ENCODE measurements around the gene UXS1. TPM values are rescaled to one million over a fixed set of nuclear protein-coding genes. Genes with fewer than 3 reads are reported as not detected.

The UXS1 gene
- total and polyA plus RNA-seq, 9 of the 15 experiments (the other 6 are each of a cell fraction or from before 2014, with no cell fraction given), result 5.8 to 25.8 (median 15.0) TPM

- peaks cover 4% of the 10 kb centered on the region for H3K9me1 ChIP-seq (ENCODE audit: control insufficient read depth, insufficient read depth, low read length)
- WGBS (ENCODE audit: insufficient coverage, low coverage, missing lambda C conversion rate), result 95% methylated on average over 3 of the region's 3 CpGs
- H3K27me3 ChIP-seq (ENCODE audit: control insufficient read depth in 2 of 2, insufficient read depth in 2 of 2, low read length in 2 of 2), result no peaks in the 10 kb centered on the region
- H3K27ac ChIP-seq (ENCODE audit: extremely low read depth, low read depth, low read length), result no peak overlapping the region
- no TSS peak for BruUV-seq (replicated peaks)
- H3K36me3 ChIP-seq (ENCODE audit: control insufficient read depth, insufficient read depth, low read length), result peaks cover 28% of the 10 kb centered on the region; the same call in 2 of the 3 replicates
- FAIRE-seq, result no peak
- DNase-seq (ENCODE audit: extremely low read depth in 1 of 4, low spot score in 3 of 4), result no peak
- no peaks in the 10 kb centered on the region for H4K20me1 ChIP-seq (replicated peaks; ENCODE audit: control insufficient read depth, insufficient read depth, low read length)
- no peaks in the 10 kb centered on the region; a peak in 1 of 5 replicates for H3K4me1 ChIP-seq (replicated peaks in 1 of 2; ENCODE audit: control insufficient read depth in 2 of 2, insufficient read depth in 2 of 2, low read length in 2 of 2)
- no peak overlapping the region for H2AFZ ChIP-seq (ENCODE audit: low read depth, low read length)
- no peaks in the 10 kb centered on the region; the same call in 2 of the 3 replicates for H3K79me2 ChIP-seq (ENCODE audit: control insufficient read depth, insufficient read depth, low read length)
- H3K4me3 ChIP-seq, result no peak overlapping the region
- no peak overlapping the region for H3K4me2 ChIP-seq (ENCODE audit: insufficient read depth, low read length)
- no peak for ATAC-seq
- ChIA-PET POLR2A (no interaction called here), CTCF (ENCODE audit: low intra/inter-chr PET ratio) (no interaction called here)
- in situ Hi-C loops (cut with MboI), result no loop called here
- TF ChIP-seq CTCFL (IDR thresholded peaks at IDR 0.05; ENCODE audit: borderline replicate concordance, insufficient read depth, low read depth, low read length, poor library complexity, severe bottlenecking) (no peak), EGR1 (conservative IDR thresholded peaks at IDR 0.05) (peak; percentile 58)
- H3K9me3 ChIP-seq (replicated peaks; ENCODE audit: control insufficient read depth, insufficient read depth, low read depth, low read length), result no peaks in the 10 kb centered on the region
- intact Hi-C loops (cut with micrococcal nuclease), result no loop called here
- H3K9ac ChIP-seq (ENCODE audit: insufficient read depth in 1 of 2, low read depth in 2 of 2, low read length in 2 of 2), result no peak overlapping the region
Observed at GRCh38 chr2:106142683-106143082, 51.4 kb downstream of the UXS1 start.

DNA sequence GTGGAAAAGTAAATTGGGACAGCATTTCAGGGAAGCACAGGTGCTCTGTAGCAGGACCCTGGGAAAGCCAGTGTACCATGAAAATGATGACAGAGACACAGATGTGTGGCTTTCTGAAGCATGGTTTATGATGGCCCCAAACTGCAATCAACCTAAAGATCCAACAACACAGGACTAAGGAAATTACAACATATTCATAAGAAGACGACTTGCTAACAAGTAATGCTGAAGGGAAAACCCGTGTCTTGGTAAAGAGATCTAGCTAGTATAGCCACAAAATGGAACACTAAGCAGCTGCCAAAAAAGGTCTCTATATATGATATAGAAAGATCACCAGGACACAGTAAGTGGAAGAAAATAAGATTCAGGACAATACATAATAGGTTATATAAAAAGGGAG lies 53.2 kb downstream of the UXS1 start:
- H4K20me1 ChIP-seq (replicated peaks; ENCODE audit: control insufficient read depth, insufficient read depth, low read length), result no peaks in the 10 kb centered on the region
- H3K27me3 ChIP-seq (ENCODE audit: control insufficient read depth in 2 of 2, insufficient read depth in 2 of 2, low read length in 2 of 2), result no peaks in the 10 kb centered on the region
- ChIA-PET CTCF (ENCODE audit: low intra/inter-chr PET ratio) (no interaction called here), POLR2A (interaction anchor here (1.2 kb wide), 1 partner anchor 9 kb away, joined by 3 read pairs; no protein-coding TSS in a partner anchor)
- ATAC-seq (no peak), DNase-seq (ENCODE audit: extremely low read depth in 1 of 4, low spot score in 3 of 4) (no peak), FAIRE-seq (no peak)
- BruUV-seq (replicated peaks), result no TSS peak
- no peak overlapping the region for H3K4me2 ChIP-seq (ENCODE audit: insufficient read depth, low read length)
- no peak overlapping the region for H3K9ac ChIP-seq (ENCODE audit: insufficient read depth in 1 of 2, low read depth in 2 of 2, low read length in 2 of 2)
- no peaks in the 10 kb centered on the region for H3K9me3 ChIP-seq (replicated peaks; ENCODE audit: control insufficient read depth, insufficient read depth, low read depth, low read length)
- no peaks in the 10 kb centered on the region; a peak in 1 of 5 replicates for H3K4me1 ChIP-seq (replicated peaks in 1 of 2; ENCODE audit: control insufficient read depth in 2 of 2, insufficient read depth in 2 of 2, low read length in 2 of 2)
- H3K79me2 ChIP-seq (ENCODE audit: control insufficient read depth, insufficient read depth, low read length), result no peaks in the 10 kb centered on the region; the same call in 2 of the 3 replicates
- H2AFZ ChIP-seq (ENCODE audit: low read depth, low read length), result no peak overlapping the region
- H3K9me1 ChIP-seq (ENCODE audit: control insufficient read depth, insufficient read depth, low read length), result peaks cover 4% of the 10 kb centered on the region
- intact Hi-C loops (cut with micrococcal nuclease), result no loop called here
- no peak overlapping the region for H3K4me3 ChIP-seq
- in situ Hi-C loops (cut with MboI), result no loop called here
- H3K27ac ChIP-seq (ENCODE audit: extremely low read depth, low read depth, low read length), result no peak overlapping the region
- WGBS (ENCODE audit: insufficient coverage, low coverage, missing lambda C conversion rate), result 88% methylated on average over 2 of the region's 2 CpGs
- H3K36me3 ChIP-seq (ENCODE audit: control insufficient read depth, insufficient read depth, low read length), result peaks cover 25% of the 10 kb centered on the region; the same call in 2 of the 3 replicates
- no peak for TF ChIP-seq CHD1 (IDR thresholded peaks at IDR 0.05; ENCODE audit: low read length)
- no peak for TF ChIP-seq FOXA1 (IDR thresholded peaks at IDR 0.05; ENCODE audit: borderline replicate concordance)
- TF ChIP-seq ZNF717 (CRISPR knock-in tag; IDR thresholded peaks at IDR 0.05), result no peak
- no peak for TF ChIP-seq RREB1 (CRISPR knock-in tag; IDR thresholded peaks at IDR 0.05)
- TF ChIP-seq ZNF263 (CRISPR knock-in tag; IDR thresholded peaks at IDR 0.05; ENCODE audit: borderline replicate concordance), result no peak
- no peak for TF ChIP-seq BCL6 (CRISPR knock-in tag; IDR thresholded peaks at IDR 0.05)
- TF ChIP-seq MEF2D (tag; conservative IDR thresholded peaks at IDR 0.05; ENCODE audit: low read depth), result no peak

All from K562 (cell line).